ENCODE results near the gene CCDC12. TPM values are rescaled to one million over a fixed set of nuclear protein-coding genes. Genes with fewer than 3 reads are reported as not detected.
A peak's percentile ranks its signal among the peaks of the same experiment; 100 is the strongest.

Gene CCDC12
- total RNA-seq, 1 experiment from 2014 or later: 46.5 TPM

GRCh38 chr3:46877406-46878125 lies 99.0 kb downstream of the CCDC12 start, which contains the start of gene PTH1R:
PTH1R (plus strand) TSS chr3:46877721; CDS start chr3:46883560, 5,839 bp downstream.
- no peak for ATAC-seq

GRCh38 chr3:46876313-46877300 lies 99.9 kb downstream of the CCDC12 start:
- POLR2A ChIA-PET: no interaction called here
- CTCF ChIA-PET: no interaction called here
- intact Hi-C loops (cut with micrococcal nuclease): no loop called here
- no peak for TF ChIP-seq REST (IDR thresholded peaks at IDR 0.05; ENCODE audit: low read depth)
- TF ChIP-seq RAD21 (IDR thresholded peaks at IDR 0.05; ENCODE audit: low read depth): no peak
- no peak for TF ChIP-seq CBX3 (IDR thresholded peaks at IDR 0.05; ENCODE audit: low read depth)
- no peak for TF ChIP-seq SP1 (IDR thresholded peaks at IDR 0.05; ENCODE audit: low read depth)
- TF ChIP-seq ELF1 (IDR thresholded peaks at IDR 0.05; ENCODE audit: borderline replicate concordance, low read depth): no peak
- no peak for TF ChIP-seq POLR2A (IDR thresholded peaks at IDR 0.05; ENCODE audit: borderline replicate concordance, extremely low read depth, insufficient read depth, insufficient read length)
- TF ChIP-seq ZBTB33 (IDR thresholded peaks at IDR 0.05; ENCODE audit: extremely low read depth, insufficient replicate concordance, low read length): no peak
- TF ChIP-seq EZH2phosphoT487 (IDR thresholded peaks at IDR 0.05; ENCODE audit: borderline replicate concordance): no peak
- no peak for TF ChIP-seq POLR2AphosphoS5 (IDR thresholded peaks at IDR 0.05; ENCODE audit: low read depth, low read length)
- no peak for TF ChIP-seq JUND (IDR thresholded peaks at IDR 0.05)
- TF ChIP-seq FOSL1 (IDR thresholded peaks at IDR 0.05; ENCODE audit: low read depth): no peak

More at GRCh38 chr3:46877406-46878125, 99.0 kb downstream of the CCDC12 start, which contains the start of gene PTH1R:
- BruUV-seq (replicated peaks): no TSS peak
- Histone ChIP-seq H3K79me2 (ENCODE audit: insufficient read depth, low read length) (no peaks in the 10 kb centered on the region), H3K36me3 (ENCODE audit: control insufficient read depth in 1 of 2, insufficient read depth in 2 of 2, low read length in 2 of 2) (no peaks in the 10 kb centered on the region), H3K4me3 (replicated peaks in 1 of 2; ENCODE audit: low read depth in 1 of 2, low read length in 2 of 2) (no peak within 1 kb of the TSS), H3K9me3 (ENCODE audit: control insufficient read depth in 1 of 2, insufficient read depth in 1 of 2, low read depth in 1 of 2, low read length in 2 of 2) (no peaks in the 10 kb centered on the region), H3K27me3 (ENCODE audit: insufficient read depth, low read length) (no peaks in the 10 kb centered on the region), H4K20me1 (ENCODE audit: insufficient read depth) (no peaks in the 10 kb centered on the region), H3K4me1 (ENCODE audit: control insufficient read depth in 1 of 2, insufficient read depth in 2 of 2, low read length in 2 of 2) (peaks cover 9 to 13% of the 10 kb centered on the region in 2 experiments), H2AFZ (ENCODE audit: low read depth, low read length, poor library complexity, severe bottlenecking) (no peak within 1 kb of the TSS), H3K27ac (ENCODE audit: low read depth, low read length) (no peak within 1 kb of the TSS), H3K4me2 (ENCODE audit: low read length) (peak within 1 kb of the TSS; percentile 57), H3K9ac (ENCODE audit: low read length) (peak within 1 kb of the TSS; percentile 22), H3K9me2 (ENCODE audit: insufficient read depth) (no peaks in the 10 kb centered on the region)
- no peak for DNase-seq (ENCODE audit: low read depth, low spot score)
- RAD21 ChIA-PET (ENCODE audit: low non-redundant PET in 1 of 2, low total read pairs in 2 of 2, uncharacterized antibody in 2 of 2, unreplicated experiment in 2 of 2): no interaction called here
- CTCF ChIA-PET: interaction anchor here (0.7 kb wide), 1 partner anchor 9 kb away, joined by 3 read pairs; no protein-coding TSS in a partner anchor
- POLR2A ChIA-PET: no interaction called here
- intact Hi-C loops (cut with micrococcal nuclease): no loop called here
- TF ChIP-seq SP1 (IDR thresholded peaks at IDR 0.05; ENCODE audit: low read depth): no peak

More at GRCh38 chr3:46876313-46877300, 99.9 kb downstream of the CCDC12 start:
- Histone ChIP-seq H2AFZ (ENCODE audit: low read depth, low read length, poor library complexity, severe bottlenecking) (no peak overlapping the region), H3K79me2 (ENCODE audit: insufficient read depth, low read length) (no peaks in the 10 kb centered on the region), H3K9me3 (ENCODE audit: control insufficient read depth in 1 of 2, insufficient read depth in 1 of 2, low read depth in 1 of 2, low read length in 2 of 2) (no peaks in the 10 kb centered on the region), H3K27ac (ENCODE audit: low read depth, low read length) (no peak overlapping the region), H3K4me3 (replicated peaks in 1 of 2; ENCODE audit: low read depth in 1 of 2, low read length in 2 of 2) (no peak overlapping the region), H3K9me2 (ENCODE audit: insufficient read depth) (no peaks in the 10 kb centered on the region), H3K4me1 (ENCODE audit: control insufficient read depth in 1 of 2, insufficient read depth in 2 of 2, low read length in 2 of 2) (peaks cover 9 to 13% of the 10 kb centered on the region in 2 experiments), H3K4me2 (ENCODE audit: low read length) (no peak overlapping the region), H3K27me3 (ENCODE audit: insufficient read depth, low read length) (no peaks in the 10 kb centered on the region), H3K9ac (ENCODE audit: low read length) (no peak overlapping the region), H4K20me1 (ENCODE audit: insufficient read depth) (no peaks in the 10 kb centered on the region), H3K36me3 (ENCODE audit: control insufficient read depth in 1 of 2, insufficient read depth in 2 of 2, low read length in 2 of 2) (no peaks in the 10 kb centered on the region)
- RAD21 ChIA-PET (ENCODE audit: low non-redundant PET in 1 of 2, low total read pairs in 2 of 2, uncharacterized antibody in 2 of 2, unreplicated experiment in 2 of 2): no interaction called here
- ATAC-seq: no peak
- DNase-seq (ENCODE audit: low read depth, low spot score): no peak
- no TSS peak for BruUV-seq (replicated peaks)
